Adrenal gland (tissue), 12 donors: ENCODE measurements around the gene MRPS22. TPM values are rescaled to one million over a fixed set of nuclear protein-coding genes. Genes with fewer than 3 reads are reported as not detected.
A peak's percentile ranks its signal among the peaks of the same experiment; 100 is the strongest.
"Not testable (repeated sequence)": the region's sequence is repeated elsewhere in the genome, so short reads cannot be mapped to it uniquely, and the experiment has no call there.

Experiments
- DNase-seq, 7 donors: peaks; one replicate each; pipeline ENCODE4 v3.0.0-alpha.2; 2019 to 2020
- H3K27ac ChIP-seq, 5 donors: fragments of 200-600 bp; sonication (generic) in 4 of 5; 1 replicate in 3 of 5; 2 replicates in 2 of 5; pipeline versions ENCODE4 v1.5.1 to v1.8.0; 2016 to 2020; ENCODE audit warnings: mild to moderate bottlenecking in 1 of 5
- H3K27me3 ChIP-seq: fragments of 200-600 bp; 2 replicates; pipeline ENCODE4 v1.8.0; 2021
- H3K36me3 ChIP-seq, 2 donors: fragments of 200-600 bp; replicated peaks in 1 of 2; 1 replicate in 1 of 2; 2 replicates in 1 of 2; pipeline versions ENCODE4 v1.5.1 to v1.8.0; 2018 to 2022
- H3K4me1 ChIP-seq, 2 donors: fragments of 200-600 bp; replicated peaks in 1 of 2; 1 replicate in 1 of 2; 2 replicates in 1 of 2; pipeline versions ENCODE4 v1.5.1 to v1.8.0; 2018 to 2021
- H3K4me3 ChIP-seq, 4 donors: fragments of 200-600 bp; sonication (generic) in 3 of 4; one replicate each; pipeline ENCODE4 v1.5.1; 2016 to 2018
- H3K9me3 ChIP-seq, 3 donors: fragments of 200-600 bp; sonication (generic) in 1 of 3; replicated peaks in 1 of 3; 1 replicate in 2 of 3; 2 replicates in 1 of 3; pipeline versions ENCODE4 v1.5.1 to v1.8.0; 2016 to 2021
- POLR2A ChIP-seq, 2 donors: fragments of 450-650 bp; IDR thresholded peaks; one replicate each; pipeline ENCODE4 v1.6.1; 2017; ENCODE audit warnings: antibody characterized with exemption in 2 of 2, mild to moderate bottlenecking in 2 of 2, moderate library complexity in 1 of 2
- WGBS, 4 donors: extraction: QIAGEN DNeasy Blood & Tissue Kit in 2 of 4; methylation state at CpG; one replicate each; pipeline versions ENCODE4 v1.1.5 to v1.1.7; 2013 to 2017; 5-methylcytosine and 5-hydroxymethylcytosine counted together
- intact Hi-C, 2 donors: fragments of 100-400 bp; cut with DNase I; formaldehyde crosslinking; loops; one replicate each; pipeline versions ENCODE4 v1.14.1 to v1.15.0; 2022 to 2023
- polyA plus RNA-seq, 3 donors: library from polyadenylated mRNA; stranded (reverse); fragments of 200-250 nt in 2 of 3; fragments of 350-450 nt in 1 of 3; fragmentation: Illumina TruSeq in 1 of 3; extraction: RNeasy Lipid Tissue Mini Kit (QIAGEN cat#74804) in 1 of 3; gene quantifications; one replicate each; pipeline ENCODE4 v1.2.3, GENCODE V29; 2013 to 2014
- total RNA-seq, 9 donors: library from RNA; depleted of rRNA in 4 of 9; stranded (reverse); fragments of >200 nt in 4 of 9; fragments of 120-200 nt in 1 of 9; fragmentation: NEBNext Ultra II Directional in 1 of 9; extraction: Animal tissue kit (Norgen Biotek cat#: 25700) in 1 of 9; gene quantifications; one replicate each; pipeline versions ENCODE4 v1.1.0 to v1.2.4, GENCODE V29; 2013 to 2023
- TF ChIP-seq, protein P1 (sequence below), 6 experiments: fragments of 450-650 bp in 4 of 6; fragments of 200-600 bp in 2 of 6; sonication (generic) in 1 of 6; IDR thresholded peaks; 1 replicate in 5 of 6; 2 replicates in 1 of 6; pipeline versions ENCODE4 v1.5.1 to v1.8.0; 2016 to 2021; ENCODE audit warnings: antibody characterized with exemption in 6 of 6, mild to moderate bottlenecking in 2 of 6, moderate library complexity in 1 of 6
- donor health status: healthy with polysubstance abuse.
- donor health status: Bipolar disorder and iron deficiency.
- donor health status: DM: yes; HTN: yes; CAD: no.
- donor health status: DM: no; HTN: no; CAD: no.
- donor health status: DM: no; HTN: no; CAD: no.
- donor health status: DM: yes; HTN: yes; CAD: no.

The MRPS22 gene
- total and polyA plus RNA-seq, 12 donors: 50.7 to 213 (median 95.5) TPM

DNA sequence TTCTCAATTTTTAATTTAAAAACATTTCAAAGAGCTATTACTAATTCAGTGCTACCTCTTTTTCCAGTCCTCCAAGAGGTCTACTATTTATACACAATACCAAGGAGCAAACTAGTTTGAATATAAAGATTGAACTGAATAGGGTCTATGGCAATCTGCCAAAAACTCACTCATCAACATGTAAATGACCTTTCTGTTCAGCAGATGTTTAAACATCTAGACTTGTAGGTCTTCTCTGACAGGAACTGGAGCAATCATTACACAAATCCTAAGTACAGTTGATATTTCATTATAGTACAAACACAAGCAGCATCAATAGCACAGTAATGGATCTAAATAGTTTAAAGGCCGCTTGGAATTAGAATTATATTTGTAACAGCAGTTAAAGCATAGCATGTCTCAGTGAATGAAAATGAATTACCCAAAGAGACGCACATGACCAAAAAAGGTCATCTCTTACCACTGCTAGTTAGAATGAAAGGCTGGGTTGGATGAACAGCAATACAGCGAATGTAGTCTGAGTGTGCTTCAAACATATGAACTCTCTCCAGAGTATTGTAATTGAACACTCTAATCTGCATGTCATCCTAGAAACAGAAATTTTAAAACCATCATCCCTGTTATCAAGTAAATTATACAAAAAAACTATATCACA is 34.9 kb downstream of the MRPS22 start:
- 86 to 92% (median 88%) methylated on average over 3 of the region's 3 CpGs for WGBS, 4 donors
- TF ChIP-seq POLR2A (IDR thresholded peaks at IDR 0.05): no peak
- TF ChIP-seq, protein P1, sequence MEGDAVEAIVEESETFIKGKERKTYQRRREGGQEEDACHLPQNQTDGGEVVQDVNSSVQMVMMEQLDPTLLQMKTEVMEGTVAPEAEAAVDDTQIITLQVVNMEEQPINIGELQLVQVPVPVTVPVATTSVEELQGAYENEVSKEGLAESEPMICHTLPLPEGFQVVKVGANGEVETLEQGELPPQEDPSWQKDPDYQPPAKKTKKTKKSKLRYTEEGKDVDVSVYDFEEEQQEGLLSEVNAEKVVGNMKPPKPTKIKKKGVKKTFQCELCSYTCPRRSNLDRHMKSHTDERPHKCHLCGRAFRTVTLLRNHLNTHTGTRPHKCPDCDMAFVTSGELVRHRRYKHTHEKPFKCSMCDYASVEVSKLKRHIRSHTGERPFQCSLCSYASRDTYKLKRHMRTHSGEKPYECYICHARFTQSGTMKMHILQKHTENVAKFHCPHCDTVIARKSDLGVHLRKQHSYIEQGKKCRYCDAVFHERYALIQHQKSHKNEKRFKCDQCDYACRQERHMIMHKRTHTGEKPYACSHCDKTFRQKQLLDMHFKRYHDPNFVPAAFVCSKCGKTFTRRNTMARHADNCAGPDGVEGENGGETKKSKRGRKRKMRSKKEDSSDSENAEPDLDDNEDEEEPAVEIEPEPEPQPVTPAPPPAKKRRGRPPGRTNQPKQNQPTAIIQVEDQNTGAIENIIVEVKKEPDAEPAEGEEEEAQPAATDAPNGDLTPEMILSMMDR (IDR thresholded peaks at IDR 0.05): no peak
- DNase-seq: no peak
- Histone ChIP-seq H3K36me3 (peaks cover 0 to 70% of the 10 kb centered on the region in 2 donors), H3K9me3 (no peaks in the 10 kb centered on the region), H3K4me3 (no peak overlapping the region), H3K27me3 (no peaks in the 10 kb centered on the region), H3K27ac (no peak overlapping the region), H3K4me1 (peaks cover 0 to 26% of the 10 kb centered on the region in 2 donors)
- intact Hi-C loops: no loop called here

DNA sequence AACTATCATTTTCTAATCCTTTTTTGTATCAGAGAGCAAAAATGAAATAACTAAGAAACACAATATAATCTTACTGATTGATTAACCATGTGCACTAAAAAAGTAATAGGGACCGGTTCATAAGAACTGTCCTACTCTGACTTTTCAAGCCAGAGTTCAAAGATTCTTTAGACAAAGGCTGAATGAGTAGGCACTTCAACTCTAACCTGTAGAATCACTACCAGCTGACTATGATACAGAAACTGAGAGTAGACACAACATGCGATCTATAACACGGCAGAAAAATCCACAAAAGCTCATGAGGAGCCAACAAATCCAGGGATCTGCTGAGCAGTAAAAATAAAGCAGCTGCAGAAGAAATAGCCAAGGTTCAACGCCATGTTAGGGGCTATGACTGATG is 36.8 kb downstream of the MRPS22 start:
- peaks cover 0 to 51% of the 10 kb centered on the region in 2 donors for H3K36me3 ChIP-seq

DNA sequence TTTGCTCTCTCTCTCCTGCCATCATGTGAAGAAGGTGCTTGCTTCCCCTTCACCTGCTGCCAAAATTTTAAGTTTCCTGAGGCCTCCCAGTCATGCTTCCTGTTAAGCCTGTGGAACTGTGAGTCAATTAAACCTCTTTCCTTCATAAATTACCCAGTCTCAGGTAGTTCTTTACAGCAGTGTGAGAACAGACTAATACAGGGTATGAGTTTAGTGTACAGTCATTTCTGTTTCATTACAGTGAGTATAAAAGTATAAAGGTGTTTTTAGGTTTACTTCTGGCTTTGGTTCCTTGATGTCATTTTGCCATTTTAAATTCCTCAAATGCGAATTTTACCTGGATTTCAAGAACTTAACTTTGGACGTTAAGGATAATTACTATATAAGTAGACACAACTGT is 38.5 kb downstream of the MRPS22 start:
- DNase-seq, H3K4me3 ChIP-seq, H3K27me3 ChIP-seq, intact Hi-C loops, H3K27ac ChIP-seq, H3K9me3 ChIP-seq: not testable (repeated sequence)
- peaks cover 0 to 44% of the 10 kb centered on the region in 2 donors for H3K4me1 ChIP-seq
- peaks cover 0 to 34% of the 10 kb centered on the region in 2 donors for H3K36me3 ChIP-seq
- 63 to 94% (median 87%) methylated on average over 2 of the region's 2 CpGs for WGBS, 4 donors

More for the DNA sequence above, 36.8 kb downstream of the MRPS22 start:
- intact Hi-C loops: no loop called here
- TF ChIP-seq, protein P1 (IDR thresholded peaks at IDR 0.05): no peak
- no peak for DNase-seq
- Histone ChIP-seq H3K27me3 (no peaks in the 10 kb centered on the region), H3K9me3 (no peaks in the 10 kb centered on the region), H3K27ac (no peak overlapping the region), H3K4me3 (no peak overlapping the region), H3K4me1 (peaks cover 0 to 29% of the 10 kb centered on the region in 2 donors)
- 86 to 96% (median 95%) methylated on average over 4 of the region's 4 CpGs for WGBS, 4 donors

DNA sequence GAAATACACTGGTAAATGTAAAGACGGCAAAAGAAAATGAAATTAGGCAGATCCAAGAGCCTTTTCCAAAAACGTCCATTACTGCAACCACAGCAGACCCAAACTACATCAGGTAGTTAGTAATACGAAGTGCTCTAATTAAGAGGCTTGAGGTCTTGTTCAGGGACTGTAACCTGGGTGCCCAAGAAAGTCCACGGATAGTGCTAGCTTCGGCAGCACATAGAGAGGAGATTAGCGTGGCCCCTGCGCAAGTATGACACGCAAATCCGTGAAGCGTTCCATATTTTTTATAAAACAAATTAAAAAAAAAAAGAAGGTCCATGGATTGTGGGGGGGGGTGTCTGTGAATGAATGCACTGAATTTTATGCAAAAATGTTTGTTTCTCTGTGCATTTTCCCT is 44.3 kb downstream of the MRPS22 start:
- DNase-seq: no peak
- H3K4me1 ChIP-seq: peaks cover 12 to 41% of the 10 kb centered on the region in 2 donors
- peaks cover 0 to 1% of the 10 kb centered on the region in 2 donors for H3K36me3 ChIP-seq
- H3K27ac ChIP-seq: no peak overlapping the region
- no peaks in the 10 kb centered on the region for H3K27me3 ChIP-seq
- intact Hi-C loops: no loop called here
- H3K9me3 ChIP-seq: no peaks in the 10 kb centered on the region
- TF ChIP-seq, protein P1 (IDR thresholded peaks at IDR 0.05): no peak
- TF ChIP-seq POLR2A (IDR thresholded peaks at IDR 0.05): no peak
- H3K4me3 ChIP-seq: peak overlapping the region in 2 of 4 donors; percentile 2 to 98
- 72 to 77% (median 75%) methylated on average over 10 of the region's 10 CpGs for WGBS, 4 donors
